ENCODE measurements around the gene GOT1. TPM values are rescaled to one million over a fixed set of nuclear protein-coding genes. Genes with fewer than 3 reads are reported as not detected.

GOT1 gene
- total RNA-seq, 1 experiment from 2014 or later = 32.6 TPM

- peak; percentile 37 for ATAC-seq
- no peaks in the 10 kb centered on the region for H3F3A ChIP-seq (ENCODE audit: low read length, unreplicated experiment)
- H4K20me1 ChIP-seq (ENCODE audit: low read length) = no peaks in the 10 kb centered on the region
- H3K4me1 ChIP-seq (ENCODE audit: insufficient read depth, low read length) = peaks cover 17% of the 10 kb centered on the region
- ChIA-PET CTCF (no interaction called here), POLR2A (ENCODE audit: unreplicated experiment) (no interaction called here)
- H3K9ac ChIP-seq (ENCODE audit: low read length) = no peak overlapping the region
- intact Hi-C loops (cut with micrococcal nuclease) = no loop called here
- no peaks in the 10 kb centered on the region for H3K9me2 ChIP-seq (replicated peaks; ENCODE audit: low read length)
- TF ChIP-seq EZH2 (IDR thresholded peaks at IDR 0.05; ENCODE audit: low read length, unreplicated experiment) (no peak), EZH2phosphoT487 (IDR thresholded peaks at IDR 0.05; ENCODE audit: borderline replicate concordance, low read length) (no peak), CTCF (conservative IDR thresholded peaks at IDR 0.05; ENCODE audit: low read depth, low read length) (no peak)
- no peak overlapping the region for H3K4me3 ChIP-seq (ENCODE audit: low read length)
- DNase-seq = no peak
- H3K4me2 ChIP-seq (ENCODE audit: low read length) = no peak overlapping the region
- H3K9me3 ChIP-seq (ENCODE audit: low read length) = no peaks in the 10 kb centered on the region
- BruUV-seq (replicated peaks) = no TSS peak
- no peak overlapping the region for H2AFZ ChIP-seq (ENCODE audit: low read length)
- H3K27ac ChIP-seq (ENCODE audit: low read length) = no peak overlapping the region
- H3K36me3 ChIP-seq (ENCODE audit: low read depth, low read length) = no peaks in the 10 kb centered on the region
- H3K79me2 ChIP-seq (ENCODE audit: low read length) = no peaks in the 10 kb centered on the region
- H3K27me3 ChIP-seq (ENCODE audit: low read length) = no peaks in the 10 kb centered on the region
Measured at GRCh38 chr10:99375426-99375825, 55.0 kb downstream of the GOT1 start.

GRCh38 chr10:99374972-99375371 lies 55.5 kb downstream of the GOT1 start:
- no peaks in the 10 kb centered on the region for H3F3A ChIP-seq (ENCODE audit: low read length, unreplicated experiment)
- peaks cover 17% of the 10 kb centered on the region for H3K4me1 ChIP-seq (ENCODE audit: insufficient read depth, low read length)
- no peaks in the 10 kb centered on the region for H3K79me2 ChIP-seq (ENCODE audit: low read length)
- H3K27me3 ChIP-seq (ENCODE audit: low read length) = no peaks in the 10 kb centered on the region
- intact Hi-C loops (cut with micrococcal nuclease) = no loop called here
- H3K36me3 ChIP-seq (ENCODE audit: low read depth, low read length) = no peaks in the 10 kb centered on the region
- POLR2A ChIA-PET (ENCODE audit: unreplicated experiment) = no interaction called here
- no peaks in the 10 kb centered on the region for H4K20me1 ChIP-seq (ENCODE audit: low read length)
- no peak for TF ChIP-seq EZH2phosphoT487 (IDR thresholded peaks at IDR 0.05; ENCODE audit: borderline replicate concordance, low read length)
- no peak for TF ChIP-seq CTCF (conservative IDR thresholded peaks at IDR 0.05; ENCODE audit: low read depth, low read length)
- TF ChIP-seq EZH2 (IDR thresholded peaks at IDR 0.05; ENCODE audit: low read length, unreplicated experiment) = no peak
- H3K27ac ChIP-seq (ENCODE audit: low read length) = no peak overlapping the region
- no peak overlapping the region for H2AFZ ChIP-seq (ENCODE audit: low read length)
- CTCF ChIA-PET = no interaction called here
- no peaks in the 10 kb centered on the region for H3K9me2 ChIP-seq (replicated peaks; ENCODE audit: low read length)
- DNase-seq = no peak
- no peak for ATAC-seq
- no TSS peak for BruUV-seq (replicated peaks)
- no peak overlapping the region for H3K4me2 ChIP-seq (ENCODE audit: low read length)
- no peak overlapping the region for H3K9ac ChIP-seq (ENCODE audit: low read length)
- no peaks in the 10 kb centered on the region for H3K9me3 ChIP-seq (ENCODE audit: low read length)
- no peak overlapping the region for H3K4me3 ChIP-seq (ENCODE audit: low read length)

GRCh38 chr10:99374526-99374925 lies 55.9 kb downstream of the GOT1 start:
- ChIA-PET CTCF (no interaction called here), POLR2A (ENCODE audit: unreplicated experiment) (no interaction called here)
- TF ChIP-seq CTCF (conservative IDR thresholded peaks at IDR 0.05; ENCODE audit: low read depth, low read length) (no peak), EZH2 (IDR thresholded peaks at IDR 0.05; ENCODE audit: low read length, unreplicated experiment) (no peak), EZH2phosphoT487 (IDR thresholded peaks at IDR 0.05; ENCODE audit: borderline replicate concordance, low read length) (no peak)
- Histone ChIP-seq H3K9ac (ENCODE audit: low read length) (no peak overlapping the region), H3K4me2 (ENCODE audit: low read length) (no peak overlapping the region), H3K4me1 (ENCODE audit: insufficient read depth, low read length) (peaks cover 17% of the 10 kb centered on the region), H3K79me2 (ENCODE audit: low read length) (no peaks in the 10 kb centered on the region), H3K9me3 (ENCODE audit: low read length) (no peaks in the 10 kb centered on the region), H2AFZ (ENCODE audit: low read length) (no peak overlapping the region), H4K20me1 (ENCODE audit: low read length) (no peaks in the 10 kb centered on the region), H3K27me3 (ENCODE audit: low read length) (no peaks in the 10 kb centered on the region), H3K36me3 (ENCODE audit: low read depth, low read length) (no peaks in the 10 kb centered on the region), H3K27ac (ENCODE audit: low read length) (peak overlapping the region; percentile 19; the same call in 1 of the 2 replicates), H3K9me2 (replicated peaks; ENCODE audit: low read length) (no peaks in the 10 kb centered on the region), H3F3A (ENCODE audit: low read length, unreplicated experiment) (no peaks in the 10 kb centered on the region), H3K4me3 (ENCODE audit: low read length) (no peak overlapping the region)
- DNase-seq (peak; percentile 39), ATAC-seq (peak; percentile 45)
- no TSS peak for BruUV-seq (replicated peaks)
- intact Hi-C loops (cut with micrococcal nuclease) = no loop called here
